ENCODE data around the gene PPP1R1B.

GRCh38 chr17:39655105-39655504 is 28.4 kb downstream of the PPP1R1B start:
- TF ChIP-seq CTCF (IDR thresholded peaks at IDR 0.05) (no peak), POLR2A (IDR thresholded peaks at IDR 0.05) (no peak)

Data from testis (tissue), 2 donors.